Jurkat, Clone E6-1 (cell line): ENCODE results near the gene PSMF1.
"Not testable (repeated sequence)": the region's sequence is repeated elsewhere in the genome, so short reads cannot be mapped to it uniquely, and the experiment has no call there.

ENCODE experiments used
- DNase-seq: peaks from one replicate; pipeline ENCODE4 v3.0.0-alpha.2; 2011; ENCODE audit warnings: low read depth, low spot score
- H3K4me3 ChIP-seq: 2 replicates; pipeline ENCODE4 v1.5.1; 2011; ENCODE audit warnings: mild to moderate bottlenecking, low read length, control low read depth, moderate library complexity

PSMF1 gene

DNA sequence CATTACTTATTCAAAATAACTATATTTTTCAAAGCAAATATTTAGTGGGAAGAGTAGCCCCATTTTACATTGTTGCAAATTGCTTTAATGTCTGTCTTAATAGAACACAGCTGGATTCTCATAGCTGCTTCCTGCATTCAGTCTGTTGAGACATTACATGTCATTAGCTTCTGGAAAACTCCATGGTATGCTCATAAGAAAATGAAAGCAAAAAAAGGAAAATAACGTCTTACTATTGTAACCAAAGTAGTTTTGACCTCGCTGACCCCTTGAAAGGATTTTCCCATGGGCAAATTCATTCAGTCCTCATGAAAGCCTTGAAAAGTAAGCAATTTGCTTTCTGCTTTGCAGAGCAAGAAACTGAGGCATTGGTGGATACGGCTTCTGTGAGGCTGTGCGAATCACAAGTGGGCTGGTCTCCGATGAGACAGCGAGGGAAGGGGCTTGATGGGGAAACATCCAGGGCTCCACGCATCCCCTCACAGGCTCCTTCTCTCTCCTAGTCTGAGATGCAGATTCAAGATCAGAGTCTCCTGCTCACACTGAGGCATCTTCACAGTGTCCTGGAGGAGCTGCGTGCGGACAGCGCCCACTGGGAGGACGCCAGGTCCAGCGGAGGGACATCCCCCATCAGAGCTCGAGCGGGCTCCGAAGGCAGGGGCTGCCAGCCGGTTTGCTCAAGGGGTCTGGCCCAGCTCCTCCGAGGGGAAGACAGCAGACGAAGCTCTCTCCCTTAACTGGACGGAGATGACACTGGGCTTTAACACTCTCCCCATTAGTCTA, 88.2 kb downstream of the PSMF1 start:
- DNase-seq, result no peak
- no peak overlapping the region for H3K4me3 ChIP-seq

DNA sequence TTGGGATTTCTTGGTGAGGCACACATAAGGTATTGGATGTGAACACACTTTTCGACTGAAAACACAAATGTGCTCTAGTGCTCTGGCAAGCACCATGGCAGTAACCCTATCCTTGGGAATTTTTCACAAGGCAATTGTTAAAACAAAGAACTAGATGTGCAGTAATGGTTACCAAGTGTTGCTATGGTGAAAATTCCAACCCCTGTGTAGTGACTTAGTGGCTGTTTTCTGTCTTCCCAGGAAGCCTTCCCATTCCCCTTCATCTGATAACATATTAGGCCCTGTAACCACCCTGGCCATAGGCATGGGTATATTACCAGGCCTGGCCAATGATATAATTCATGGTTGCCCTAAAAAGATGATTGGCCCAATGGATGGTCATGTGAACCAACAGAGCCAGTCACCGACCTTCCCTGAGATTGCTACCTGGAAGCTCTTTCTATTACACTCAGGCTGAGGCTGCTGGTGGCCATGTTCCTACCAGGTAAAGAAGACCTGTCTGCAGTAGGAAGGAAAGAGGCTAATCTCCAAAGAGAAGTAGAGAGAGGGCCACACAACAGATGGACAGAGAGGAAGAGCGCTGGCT, 89.0 kb downstream of the PSMF1 start:
- DNase-seq, result no peak
- no peak overlapping the region for H3K4me3 ChIP-seq

DNA sequence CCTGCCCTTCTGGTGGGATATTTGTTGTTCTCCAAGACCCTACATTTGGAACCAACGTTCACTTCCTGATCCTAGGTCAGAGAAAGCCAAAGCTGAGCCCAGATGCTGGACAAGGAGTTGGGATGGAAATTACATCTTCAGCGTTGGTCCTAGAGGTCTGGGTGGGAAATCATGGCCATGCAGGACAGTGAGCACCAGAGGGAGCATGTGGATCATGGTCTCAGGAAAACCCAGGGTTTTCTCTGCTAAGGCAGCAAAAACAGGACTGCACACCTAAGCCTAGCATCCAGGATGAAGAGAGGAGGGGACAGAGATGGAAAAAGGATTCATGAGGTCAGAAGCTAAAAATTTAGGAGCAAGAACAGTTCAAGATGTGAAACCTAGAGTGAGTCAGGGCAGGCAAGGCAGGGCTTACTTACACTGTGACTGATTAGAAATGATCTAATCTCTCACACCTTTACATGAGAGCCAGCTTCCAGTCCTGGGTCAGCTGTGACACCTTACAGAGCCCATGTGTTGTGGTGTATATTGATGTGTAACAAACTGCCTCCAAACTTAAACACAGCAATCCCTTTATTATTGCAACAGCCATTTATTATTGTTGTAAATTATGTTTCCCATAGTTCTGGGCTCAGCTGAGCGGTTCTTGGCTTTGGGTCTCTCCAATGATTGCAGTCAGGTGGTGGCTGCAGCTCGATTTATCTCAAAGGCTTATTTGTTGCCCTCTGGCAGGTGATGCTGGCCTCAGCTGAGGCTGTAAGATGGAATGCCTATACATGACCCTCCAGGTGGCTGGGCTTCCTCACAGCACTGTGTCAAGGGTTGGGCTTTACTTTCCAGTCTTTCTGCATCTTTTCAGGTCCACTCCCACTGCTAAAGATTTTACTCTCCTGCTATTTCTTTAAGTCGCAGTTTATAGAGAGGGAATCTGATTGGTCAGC, 91.3 kb downstream of the PSMF1 start:
- DNase-seq, result no peak
- no peak overlapping the region for H3K4me3 ChIP-seq

DNA sequence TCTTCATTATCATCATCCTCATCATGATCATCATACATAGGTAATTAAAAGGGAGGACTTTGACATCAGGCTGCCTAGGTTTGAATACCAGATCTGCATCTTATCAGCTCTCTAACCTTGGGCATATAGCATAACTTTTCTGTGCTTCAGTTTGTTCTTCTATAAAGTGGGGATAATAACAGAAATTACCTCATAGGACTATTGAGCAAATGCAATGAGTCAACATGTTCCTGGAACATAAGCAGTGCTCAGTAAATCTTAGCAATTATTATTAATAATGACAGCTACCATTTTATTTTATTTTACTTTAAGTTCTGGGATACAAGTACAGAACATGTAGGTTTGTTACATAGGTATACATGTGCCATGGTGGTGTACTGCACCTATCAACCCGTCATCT, 92.1 kb downstream of the PSMF1 start:
- no peak overlapping the region for H3K4me3 ChIP-seq
- DNase-seq, result no peak

DNA sequence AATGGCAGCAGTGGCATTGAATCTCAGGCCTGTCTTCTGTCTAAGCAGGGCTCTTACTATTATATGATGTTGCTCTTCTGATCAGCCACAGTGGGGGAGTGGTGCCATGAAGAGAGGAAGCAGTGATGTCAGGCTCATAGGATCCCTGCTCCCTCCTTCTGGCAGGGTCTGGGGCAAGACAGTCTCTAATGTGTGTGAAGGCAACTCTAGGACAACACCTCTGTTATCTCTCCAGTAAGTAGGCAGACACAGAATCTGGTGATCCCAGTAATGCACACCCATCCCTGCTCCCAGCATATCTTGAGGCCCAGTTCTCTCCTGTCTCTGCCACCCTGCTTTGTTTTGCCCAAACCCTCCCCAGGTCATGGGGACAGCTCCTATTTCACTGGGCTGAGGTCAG, 93.6 kb downstream of the PSMF1 start:
- DNase-seq, result no peak
- H3K4me3 ChIP-seq, result no peak overlapping the region

DNA sequence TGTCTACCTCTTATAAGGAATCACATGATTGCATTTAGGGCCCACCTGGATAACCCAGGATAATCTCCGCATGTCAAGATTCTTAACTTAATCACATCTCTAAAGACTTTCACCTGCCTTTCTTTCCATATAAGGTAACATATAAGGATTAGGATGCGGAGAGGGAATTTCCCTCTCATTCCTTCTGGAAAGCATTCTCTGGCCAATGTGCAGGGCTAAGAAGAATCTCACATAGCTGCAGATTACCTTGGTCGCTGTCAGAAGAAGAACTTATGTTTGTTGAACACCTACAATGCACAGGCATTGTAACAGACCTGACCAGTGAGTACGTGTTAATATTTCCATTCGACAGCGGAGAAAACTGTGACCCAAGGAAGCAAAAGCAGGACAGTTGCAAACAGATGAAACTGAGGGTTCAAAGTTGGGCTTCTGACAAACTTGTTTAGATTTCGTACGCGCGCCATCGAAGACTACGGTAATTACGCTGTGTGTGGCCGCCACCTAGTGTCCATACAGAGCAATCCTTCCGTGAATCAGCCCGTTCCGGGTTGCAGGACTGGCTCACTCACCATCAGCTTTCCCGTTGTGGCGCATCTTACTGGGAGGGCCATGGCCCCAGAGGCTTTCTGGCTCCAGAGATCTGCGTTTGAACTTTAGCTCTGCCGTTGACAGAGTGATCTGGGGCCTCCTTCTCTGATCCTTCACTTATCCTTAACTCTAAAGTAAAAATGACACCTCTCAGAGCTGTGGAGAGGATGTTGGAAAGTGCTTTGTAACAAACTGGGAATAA, 94.4 kb downstream of the PSMF1 start:
- no peak overlapping the region for H3K4me3 ChIP-seq
- peak; percentile 72 for DNase-seq

DNA sequence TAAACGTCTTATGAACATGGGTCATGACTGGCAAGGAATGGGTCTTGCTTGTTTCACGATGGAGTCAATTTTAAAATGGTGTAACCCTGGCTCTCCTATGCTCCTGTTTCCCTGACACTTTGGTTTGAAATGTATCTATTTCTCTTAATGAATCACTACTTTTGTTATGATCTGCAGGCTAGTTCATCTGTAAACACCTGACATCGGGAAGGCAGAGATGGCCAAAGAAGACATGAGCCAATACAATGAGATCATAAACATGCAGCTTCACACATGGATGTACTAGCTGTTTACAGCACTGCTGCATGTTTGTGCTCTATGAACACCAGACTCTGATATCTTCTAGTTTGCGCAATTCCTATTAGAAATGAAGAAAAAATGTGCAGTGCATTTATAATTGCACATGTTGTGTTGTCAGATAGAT, 96.4 kb downstream of the PSMF1 start:
- no peak overlapping the region for H3K4me3 ChIP-seq
- no peak for DNase-seq

DNA sequence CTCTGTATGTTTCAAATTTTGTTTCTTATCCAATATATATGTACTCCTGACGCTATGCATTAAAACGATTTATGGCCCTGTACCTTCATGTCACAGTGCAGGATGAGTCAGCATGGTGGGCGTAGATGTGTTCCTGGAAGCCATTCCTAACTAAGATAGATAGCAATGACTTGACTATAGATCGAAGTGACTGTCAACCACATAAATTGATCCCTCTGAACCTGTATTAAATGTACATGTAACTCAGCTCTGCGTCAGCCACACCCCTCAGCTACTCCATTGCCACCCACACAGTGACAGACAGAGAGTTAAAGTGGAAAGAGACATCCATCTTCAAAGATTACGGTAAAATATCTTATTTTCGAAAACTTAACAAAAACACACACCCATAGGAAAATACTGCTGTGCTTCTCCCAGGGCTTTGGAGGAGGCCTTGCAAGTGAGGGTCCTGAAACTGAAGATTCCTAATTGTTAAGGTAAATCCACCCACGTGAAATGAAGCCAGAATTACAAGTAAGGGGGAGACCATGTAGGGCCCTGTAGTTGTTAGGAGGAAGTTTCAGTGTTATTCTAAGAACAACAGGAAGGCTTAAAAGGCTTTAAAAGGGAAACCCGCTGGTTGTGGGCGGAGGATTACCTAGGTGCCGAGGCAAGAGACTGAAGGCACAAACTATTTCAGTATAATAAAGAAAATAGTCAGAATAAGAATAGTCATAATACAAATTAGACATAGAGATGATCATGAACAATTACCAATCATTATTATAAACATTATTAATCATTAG, 97.2 kb downstream of the PSMF1 start:
- DNase-seq, result no peak
- no peak overlapping the region for H3K4me3 ChIP-seq

DNA sequence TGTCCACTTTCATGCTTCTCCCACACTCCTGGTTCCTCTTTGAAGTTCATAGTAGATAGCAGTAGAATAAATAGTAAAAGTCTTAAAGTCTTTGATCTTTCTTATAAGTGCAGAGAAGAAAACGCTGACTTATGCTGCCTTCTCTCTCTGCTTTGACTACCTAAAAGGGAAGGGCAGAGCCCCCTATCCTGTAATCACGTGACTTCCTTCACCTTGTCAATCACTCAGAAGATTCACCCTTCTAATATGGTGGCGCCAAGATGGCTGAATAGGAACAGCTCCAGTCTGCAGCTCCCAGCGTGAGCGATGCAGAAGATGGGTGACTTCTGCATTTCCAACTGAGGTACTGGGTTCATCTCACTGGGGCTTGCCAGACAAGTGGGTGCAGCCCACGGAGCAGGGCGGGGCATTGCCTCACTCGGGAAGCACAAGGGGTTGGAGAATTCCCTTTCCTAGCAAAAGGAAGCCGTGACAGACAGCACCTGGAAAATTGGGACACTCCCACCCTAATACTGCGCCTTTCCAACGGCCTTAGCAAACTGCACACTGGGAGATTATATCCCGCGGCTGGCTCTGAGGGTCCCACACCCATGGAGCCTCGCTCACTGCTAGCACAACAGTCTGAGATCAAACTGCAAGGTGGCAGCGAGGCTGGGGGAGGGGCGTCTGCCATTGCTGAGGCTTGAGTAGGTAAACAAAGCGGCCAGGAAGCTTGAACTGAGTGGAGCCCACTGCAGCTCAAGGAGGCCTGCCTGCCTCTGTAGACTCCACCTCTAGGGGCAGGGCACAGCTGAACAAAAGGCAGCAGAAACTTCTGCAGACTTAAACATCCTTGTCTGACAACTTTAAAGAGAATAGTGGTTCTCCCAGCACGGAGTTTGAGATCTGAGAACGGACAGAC, 98.4 kb downstream of the PSMF1 start:
- not testable (repeated sequence) for H3K4me3 ChIP-seq

More for the DNA sequence above, 98.4 kb downstream of the PSMF1 start:
- DNase-seq, result not testable (repeated sequence)
